ENCODE results near the gene NLE1.

- TF ChIP-seq CTCF (IDR thresholded peaks at IDR 0.05): no peak
- no peak for TF ChIP-seq EZH2 (IDR thresholded peaks at IDR 0.05; ENCODE audit: borderline replicate concordance, insufficient read depth, low read depth, low read length, poor library complexity, severe bottlenecking)
Observed at GRCh38 chr17:35117984-35118383, 24.1 kb downstream of the NLE1 start.

All from B cell (primary cell).